Calu3 (cell line): ENCODE results near the gene COL5A2. TPM values are rescaled to one million over a fixed set of nuclear protein-coding genes. Genes with fewer than 3 reads are reported as not detected.

Experiments
- BruUV-seq: library from RNA; stranded (reverse); fragments of 400-500 nt; replicated peaks from 2 replicates; lab custom pipeline; 2021; lab: Mats Ljungman, UMichigan
- CTCF ChIA-PET: fragments of 300-600 bp; sonication (Branson Sonifier 250); formaldehyde crosslinking; loops from one replicate; lab custom pipeline; 2022; ENCODE audit warnings: antibody characterized with exemption; lab: Charles Lee
- DNase-seq: peaks from one replicate; pipeline ENCODE4 v3.0.0; 2022
- H3K27ac Mint-ChIP-seq: one replicate; pipeline ENCODE4 v1.8.0; 2022; ENCODE audit warnings: mixed read lengths; ENCODE audit not compliant: unreplicated experiment
- H3K27me3 Mint-ChIP-seq: one replicate; pipeline ENCODE4 v1.8.0; 2022; ENCODE audit warnings: mixed read lengths; ENCODE audit not compliant: unreplicated experiment
- H3K36me3 Mint-ChIP-seq: one replicate; pipeline ENCODE4 v1.8.0; 2022; ENCODE audit warnings: mild to moderate bottlenecking, moderate library complexity, mixed read lengths; ENCODE audit not compliant: insufficient read depth, unreplicated experiment
- H3K4me1 Mint-ChIP-seq: one replicate; pipeline ENCODE4 v1.8.0; 2022; ENCODE audit warnings: mild to moderate bottlenecking, low read depth, mixed read lengths; ENCODE audit not compliant: unreplicated experiment
- H3K4me3 Mint-ChIP-seq: one replicate; pipeline ENCODE4 v1.8.0; 2022; ENCODE audit warnings: mild to moderate bottlenecking, low read depth, moderate library complexity, mixed read lengths; ENCODE audit not compliant: unreplicated experiment
- H3K9me3 Mint-ChIP-seq: one replicate; pipeline ENCODE4 v1.8.0; 2022; ENCODE audit warnings: low read depth, mixed read lengths; ENCODE audit not compliant: unreplicated experiment
- intact Hi-C: fragments of 100-400 bp; cut with micrococcal nuclease; formaldehyde crosslinking; loops from one replicate; pipeline ENCODE4 v1.10.0; 2022; ENCODE audit not compliant: unreplicated experiment
- total RNA-seq: library from RNA; stranded (reverse); gene quantifications from 2 replicates; pipeline ENCODE4 v1.2.3, GENCODE V29; 2022
- TF ChIP-seq, protein P1 (sequence below): fragments of 200-600 bp; IDR thresholded peaks from one replicate; pipeline ENCODE4 v1.8.0; 2022; ENCODE audit warnings: antibody characterized with exemption; ENCODE audit not compliant: unreplicated experiment

The COL5A2 gene
- total RNA-seq, 1 experiment from 2014 or later = 1.1 TPM

- no peak overlapping the region for H3K27ac Mint-ChIP-seq
- intact Hi-C loops = no loop called here
- CTCF ChIA-PET = no interaction called here
- H3K27me3 Mint-ChIP-seq = no peaks in the 10 kb centered on the region
- no peaks in the 10 kb centered on the region for H3K9me3 Mint-ChIP-seq
- no peaks in the 10 kb centered on the region for H3K36me3 Mint-ChIP-seq
- no peaks in the 10 kb centered on the region for H3K4me1 Mint-ChIP-seq
- BruUV-seq = no TSS peak
- no peak overlapping the region for H3K4me3 Mint-ChIP-seq
- DNase-seq = no peak
- TF ChIP-seq, protein P1, sequence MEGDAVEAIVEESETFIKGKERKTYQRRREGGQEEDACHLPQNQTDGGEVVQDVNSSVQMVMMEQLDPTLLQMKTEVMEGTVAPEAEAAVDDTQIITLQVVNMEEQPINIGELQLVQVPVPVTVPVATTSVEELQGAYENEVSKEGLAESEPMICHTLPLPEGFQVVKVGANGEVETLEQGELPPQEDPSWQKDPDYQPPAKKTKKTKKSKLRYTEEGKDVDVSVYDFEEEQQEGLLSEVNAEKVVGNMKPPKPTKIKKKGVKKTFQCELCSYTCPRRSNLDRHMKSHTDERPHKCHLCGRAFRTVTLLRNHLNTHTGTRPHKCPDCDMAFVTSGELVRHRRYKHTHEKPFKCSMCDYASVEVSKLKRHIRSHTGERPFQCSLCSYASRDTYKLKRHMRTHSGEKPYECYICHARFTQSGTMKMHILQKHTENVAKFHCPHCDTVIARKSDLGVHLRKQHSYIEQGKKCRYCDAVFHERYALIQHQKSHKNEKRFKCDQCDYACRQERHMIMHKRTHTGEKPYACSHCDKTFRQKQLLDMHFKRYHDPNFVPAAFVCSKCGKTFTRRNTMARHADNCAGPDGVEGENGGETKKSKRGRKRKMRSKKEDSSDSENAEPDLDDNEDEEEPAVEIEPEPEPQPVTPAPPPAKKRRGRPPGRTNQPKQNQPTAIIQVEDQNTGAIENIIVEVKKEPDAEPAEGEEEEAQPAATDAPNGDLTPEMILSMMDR = no peak
These were observed 169.0 kb downstream of the COL5A2 start for GRCh38 chr2:189010536-189010935.

DNA sequence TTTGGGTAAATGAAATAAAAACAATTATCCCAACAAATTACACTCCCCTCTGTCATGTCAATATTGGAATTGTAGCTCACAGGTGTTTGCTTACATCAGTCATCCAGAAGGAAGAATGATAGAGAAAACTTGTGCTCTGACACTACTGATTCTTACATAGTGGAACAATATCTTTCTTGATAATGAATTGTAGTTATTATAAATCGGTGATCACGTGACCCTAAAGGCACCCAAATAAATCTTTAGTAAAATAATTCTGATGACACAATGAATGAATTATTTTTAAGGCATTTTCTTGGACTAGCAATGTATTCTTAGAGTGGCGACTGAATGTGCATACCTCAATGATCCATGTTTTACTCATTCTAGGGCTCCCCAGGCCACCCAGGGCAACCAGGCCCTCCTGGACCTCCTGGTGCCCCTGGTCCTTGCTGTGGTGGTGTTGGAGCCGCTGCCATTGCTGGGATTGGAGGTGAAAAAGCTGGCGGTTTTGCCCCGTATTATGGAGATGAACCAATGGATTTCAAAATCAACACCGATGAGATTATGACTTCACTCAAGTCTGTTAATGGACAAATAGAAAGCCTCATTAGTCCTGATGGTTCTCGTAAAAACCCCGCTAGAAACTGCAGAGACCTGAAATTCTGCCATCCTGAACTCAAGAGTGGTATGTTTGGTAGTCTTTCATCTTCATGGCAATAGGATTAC is 170.9 kb downstream of the COL5A2 start:
- CTCF ChIA-PET = no interaction called here
- no peak for DNase-seq
- Mint-ChIP-seq H3K27me3 (no peaks in the 10 kb centered on the region), H3K4me1 (no peaks in the 10 kb centered on the region), H3K4me3 (no peak overlapping the region), H3K36me3 (no peaks in the 10 kb centered on the region), H3K9me3 (no peaks in the 10 kb centered on the region), H3K27ac (no peak overlapping the region)
- TF ChIP-seq, protein P1 = no peak
- no TSS peak for BruUV-seq
- intact Hi-C loops = no loop called here

DNA sequence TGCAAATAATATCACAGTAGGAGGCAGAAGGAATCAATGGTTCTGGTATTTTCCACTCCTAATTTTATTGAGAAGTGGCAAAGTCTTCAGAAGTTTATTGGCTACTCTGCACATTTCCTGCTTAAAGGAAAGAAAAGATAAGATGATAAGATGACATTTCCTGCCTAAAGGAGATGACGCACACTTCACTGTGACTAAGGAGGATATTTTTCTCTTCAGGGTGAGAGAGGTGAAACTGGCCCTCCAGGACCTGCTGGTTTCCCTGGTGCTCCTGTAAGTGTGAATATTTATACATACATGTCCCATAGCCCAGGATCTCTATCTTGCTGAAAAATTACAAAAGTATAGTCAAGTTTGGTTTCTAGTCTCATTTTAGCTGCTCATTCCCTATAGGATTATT is 177.5 kb downstream of the COL5A2 start:
- no TSS peak for BruUV-seq
- Mint-ChIP-seq H3K36me3 (no peaks in the 10 kb centered on the region), H3K27me3 (no peaks in the 10 kb centered on the region), H3K4me1 (peaks cover 9% of the 10 kb centered on the region), H3K9me3 (no peaks in the 10 kb centered on the region), H3K27ac (no peak overlapping the region), H3K4me3 (no peak overlapping the region)
- no peak for DNase-seq
- intact Hi-C loops = no loop called here
- TF ChIP-seq, protein P1 = no peak
- CTCF ChIA-PET = no interaction called here

DNA sequence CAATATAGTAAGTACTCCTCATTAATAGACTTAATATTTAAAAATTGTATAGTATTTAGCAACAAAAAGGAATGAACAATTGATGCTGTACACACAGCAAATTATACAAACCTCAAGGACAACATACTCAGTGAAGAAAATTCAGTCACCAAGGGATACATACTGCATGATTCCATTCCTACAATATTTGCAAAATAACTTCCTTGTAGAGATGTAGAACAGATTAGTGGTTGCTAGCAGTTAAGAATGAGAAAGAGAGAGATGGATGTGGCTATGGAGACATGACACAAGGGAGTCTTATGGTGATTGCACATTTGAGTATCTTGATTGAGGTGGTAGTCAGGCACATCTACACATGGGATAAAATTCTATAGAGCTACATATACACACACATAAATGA is 179.3 kb downstream of the COL5A2 start:
- no peak for DNase-seq
- CTCF ChIA-PET = no interaction called here
- TF ChIP-seq, protein P1 = no peak
- H3K4me3 Mint-ChIP-seq = no peak overlapping the region
- H3K27me3 Mint-ChIP-seq = no peaks in the 10 kb centered on the region
- intact Hi-C loops = no loop called here
- H3K4me1 Mint-ChIP-seq = peaks cover 9% of the 10 kb centered on the region
- H3K9me3 Mint-ChIP-seq = no peaks in the 10 kb centered on the region
- H3K36me3 Mint-ChIP-seq = no peaks in the 10 kb centered on the region
- no peak overlapping the region for H3K27ac Mint-ChIP-seq
- BruUV-seq = no TSS peak
